Calu3 (cell line): ENCODE data around the gene BCL7A. TPM values are rescaled to one million over a fixed set of nuclear protein-coding genes. Genes with fewer than 3 reads are reported as not detected.

Experiments used
- BruUV-seq: library from RNA; stranded (reverse); fragments of 400-500 nt; replicated peaks from 2 replicates; lab custom pipeline; 2021; lab: Mats Ljungman, UMichigan
- CTCF ChIA-PET: fragments of 300-600 bp; sonication (Branson Sonifier 250); formaldehyde crosslinking; loops from one replicate; lab custom pipeline; 2022; ENCODE audit warnings: antibody characterized with exemption; lab: Charles Lee
- DNase-seq: peaks from one replicate; pipeline ENCODE4 v3.0.0; 2022
- H3K27ac Mint-ChIP-seq: one replicate; pipeline ENCODE4 v1.8.0; 2022; ENCODE audit warnings: mixed read lengths; ENCODE audit not compliant: unreplicated experiment
- H3K27me3 Mint-ChIP-seq: one replicate; pipeline ENCODE4 v1.8.0; 2022; ENCODE audit warnings: mixed read lengths; ENCODE audit not compliant: unreplicated experiment
- H3K36me3 Mint-ChIP-seq: one replicate; pipeline ENCODE4 v1.8.0; 2022; ENCODE audit warnings: mild to moderate bottlenecking, moderate library complexity, mixed read lengths; ENCODE audit not compliant: insufficient read depth, unreplicated experiment
- H3K4me1 Mint-ChIP-seq: one replicate; pipeline ENCODE4 v1.8.0; 2022; ENCODE audit warnings: mild to moderate bottlenecking, low read depth, mixed read lengths; ENCODE audit not compliant: unreplicated experiment
- H3K4me3 Mint-ChIP-seq: one replicate; pipeline ENCODE4 v1.8.0; 2022; ENCODE audit warnings: mild to moderate bottlenecking, low read depth, moderate library complexity, mixed read lengths; ENCODE audit not compliant: unreplicated experiment
- H3K9me3 Mint-ChIP-seq: one replicate; pipeline ENCODE4 v1.8.0; 2022; ENCODE audit warnings: low read depth, mixed read lengths; ENCODE audit not compliant: unreplicated experiment
- intact Hi-C: fragments of 100-400 bp; cut with micrococcal nuclease; formaldehyde crosslinking; loops from one replicate; pipeline ENCODE4 v1.10.0; 2022; ENCODE audit not compliant: unreplicated experiment
- total RNA-seq: library from RNA; stranded (reverse); gene quantifications from 2 replicates; pipeline ENCODE4 v1.2.3, GENCODE V29; 2022
- TF ChIP-seq, protein P1 (sequence below): fragments of 200-600 bp; IDR thresholded peaks from one replicate; pipeline ENCODE4 v1.8.0; 2022; ENCODE audit warnings: antibody characterized with exemption; ENCODE audit not compliant: unreplicated experiment

The BCL7A gene
- total RNA-seq, 1 experiment from 2014 or later: 21.0 TPM

DNA sequence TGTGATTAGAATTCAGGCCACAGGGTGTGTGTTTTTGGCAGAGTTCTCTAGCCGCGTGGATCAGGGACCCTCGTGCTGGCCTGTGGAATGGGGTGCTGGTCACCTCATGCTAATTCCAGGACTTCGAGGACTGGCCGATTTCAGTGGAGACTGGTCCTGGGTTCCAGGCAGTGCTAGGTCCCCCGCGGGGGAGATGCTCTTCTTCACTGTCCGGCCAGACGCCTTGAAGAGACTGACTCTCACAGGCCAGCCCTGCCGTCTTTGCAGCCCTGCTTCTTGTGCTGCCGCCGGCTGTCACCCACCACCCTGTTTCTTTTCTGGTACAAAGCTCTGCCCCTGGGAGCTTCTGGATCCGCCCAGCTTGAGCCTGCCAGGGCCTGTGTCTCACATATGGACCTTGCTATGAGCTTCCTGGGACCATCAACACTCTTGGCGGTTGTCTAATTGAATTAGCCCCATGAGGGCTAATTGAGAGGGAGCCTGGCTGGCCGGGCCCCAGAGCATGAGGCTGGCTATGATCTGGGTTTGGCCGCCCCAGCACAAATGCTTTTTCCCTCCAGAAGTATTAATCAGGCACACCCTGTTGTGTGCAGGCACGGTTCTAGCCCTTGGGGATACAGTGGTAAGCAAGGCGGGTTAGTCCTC, 65.1 kb downstream of the BCL7A start:
- H3K9me3 Mint-ChIP-seq: no peaks in the 10 kb centered on the region
- H3K4me3 Mint-ChIP-seq: no peak overlapping the region
- TF ChIP-seq, protein P1, sequence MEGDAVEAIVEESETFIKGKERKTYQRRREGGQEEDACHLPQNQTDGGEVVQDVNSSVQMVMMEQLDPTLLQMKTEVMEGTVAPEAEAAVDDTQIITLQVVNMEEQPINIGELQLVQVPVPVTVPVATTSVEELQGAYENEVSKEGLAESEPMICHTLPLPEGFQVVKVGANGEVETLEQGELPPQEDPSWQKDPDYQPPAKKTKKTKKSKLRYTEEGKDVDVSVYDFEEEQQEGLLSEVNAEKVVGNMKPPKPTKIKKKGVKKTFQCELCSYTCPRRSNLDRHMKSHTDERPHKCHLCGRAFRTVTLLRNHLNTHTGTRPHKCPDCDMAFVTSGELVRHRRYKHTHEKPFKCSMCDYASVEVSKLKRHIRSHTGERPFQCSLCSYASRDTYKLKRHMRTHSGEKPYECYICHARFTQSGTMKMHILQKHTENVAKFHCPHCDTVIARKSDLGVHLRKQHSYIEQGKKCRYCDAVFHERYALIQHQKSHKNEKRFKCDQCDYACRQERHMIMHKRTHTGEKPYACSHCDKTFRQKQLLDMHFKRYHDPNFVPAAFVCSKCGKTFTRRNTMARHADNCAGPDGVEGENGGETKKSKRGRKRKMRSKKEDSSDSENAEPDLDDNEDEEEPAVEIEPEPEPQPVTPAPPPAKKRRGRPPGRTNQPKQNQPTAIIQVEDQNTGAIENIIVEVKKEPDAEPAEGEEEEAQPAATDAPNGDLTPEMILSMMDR: no peak
- intact Hi-C loops: no loop called here
- no peaks in the 10 kb centered on the region for H3K27me3 Mint-ChIP-seq
- no peak overlapping the region for H3K27ac Mint-ChIP-seq
- DNase-seq: no peak
- peaks cover 13% of the 10 kb centered on the region for H3K36me3 Mint-ChIP-seq
- no TSS peak for BruUV-seq
- peaks cover 10% of the 10 kb centered on the region for H3K4me1 Mint-ChIP-seq
- CTCF ChIA-PET: interaction anchor here (0.6 to 1.9 kb wide), 2 partner anchors 11 to 1196 kb away, joined by 3 to 5 read pairs; no protein-coding TSS in a partner anchor

DNA sequence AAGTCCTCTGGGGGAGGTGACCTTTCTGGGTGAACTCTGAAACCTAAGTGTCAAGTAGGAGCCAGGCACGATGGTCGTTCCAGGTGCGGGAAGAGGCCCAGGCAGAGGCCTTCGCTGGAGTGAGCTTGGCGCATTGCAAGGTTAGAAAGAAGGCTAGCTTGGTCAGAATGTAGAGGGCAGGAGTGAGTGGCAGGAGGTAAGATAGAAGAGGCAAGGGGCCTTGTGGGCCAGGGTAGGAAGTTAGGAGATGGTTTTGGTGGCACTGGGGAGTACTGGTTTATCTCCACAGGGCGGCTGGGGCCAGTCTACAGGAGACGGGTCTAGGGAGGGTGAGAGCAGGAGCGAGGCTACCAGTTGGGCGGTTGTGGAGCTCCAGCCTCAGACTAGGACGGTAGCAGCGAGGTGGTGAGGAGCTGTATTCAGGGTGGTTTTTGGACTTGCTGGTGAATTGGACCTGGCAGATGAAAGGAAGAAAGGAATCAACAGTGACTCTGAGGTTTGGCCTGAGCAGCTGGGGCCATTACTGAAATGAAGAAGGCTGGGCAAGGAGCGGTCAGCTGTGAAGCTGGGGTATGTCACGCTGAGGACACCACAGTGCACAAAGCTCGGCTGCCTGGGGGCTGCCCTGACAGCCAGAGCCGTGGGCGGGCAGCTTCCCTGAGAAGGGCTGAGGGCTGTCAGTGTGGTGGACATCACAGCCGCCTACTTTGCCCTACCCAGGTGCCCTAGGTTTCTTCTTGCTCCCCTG, 65.9 kb downstream of the BCL7A start:
- Mint-ChIP-seq H3K27me3 (no peaks in the 10 kb centered on the region), H3K4me3 (no peak overlapping the region), H3K36me3 (peaks cover 8% of the 10 kb centered on the region), H3K4me1 (peaks cover 2% of the 10 kb centered on the region), H3K9me3 (no peaks in the 10 kb centered on the region), H3K27ac (no peak overlapping the region)
- no peak for DNase-seq
- no TSS peak for BruUV-seq
- TF ChIP-seq, protein P1: no peak
- CTCF ChIA-PET: interaction anchor here (0.6 to 1.9 kb wide), 2 partner anchors 10 to 1195 kb away, joined by 3 to 5 read pairs; no protein-coding TSS in a partner anchor
- intact Hi-C loops: no loop called here

DNA sequence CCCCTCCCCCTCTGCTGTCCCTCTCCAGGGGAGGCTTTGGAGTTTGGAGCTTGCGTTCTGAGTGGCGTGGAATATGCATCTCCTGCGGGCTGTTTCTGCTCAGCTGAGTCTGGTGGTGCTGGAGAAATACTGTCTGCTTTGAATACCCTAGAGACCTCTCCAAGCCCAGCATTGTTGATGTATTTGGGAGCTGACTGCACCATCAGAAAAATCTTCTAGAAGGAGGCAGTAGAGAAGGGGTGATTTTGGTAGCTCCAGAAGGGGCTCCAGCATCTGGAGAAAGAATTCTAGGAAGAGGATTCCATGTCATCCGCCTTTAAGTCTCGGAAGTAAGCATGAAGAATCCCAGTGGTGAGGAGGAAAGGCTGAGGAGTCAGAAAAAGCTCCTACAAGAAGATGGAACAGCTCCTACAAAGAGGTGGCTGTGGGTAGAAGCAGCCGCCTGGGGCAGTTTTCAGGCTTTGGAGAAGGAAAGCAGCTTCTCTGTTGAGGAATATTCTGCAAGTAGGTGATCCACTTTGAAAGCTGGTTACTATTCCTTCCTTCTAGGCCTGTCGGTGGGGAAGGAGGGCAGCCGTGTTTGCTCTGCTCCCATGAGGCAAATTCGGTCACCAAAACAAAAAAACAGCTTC, 66.6 kb downstream of the BCL7A start:
- Mint-ChIP-seq H3K27ac (no peak overlapping the region), H3K4me3 (no peak overlapping the region), H3K9me3 (no peaks in the 10 kb centered on the region), H3K36me3 (peaks cover 8% of the 10 kb centered on the region), H3K27me3 (no peaks in the 10 kb centered on the region), H3K4me1 (no peaks in the 10 kb centered on the region)
- DNase-seq: no peak
- CTCF ChIA-PET: interaction anchor here (1.4 to 1.9 kb wide), 3 partner anchors 10 kb away, joined by 5 to 10 read pairs (median 8); partner anchors contain the start of gene MLXIP
- intact Hi-C loops: no loop called here
- TF ChIP-seq, protein P1: no peak
- no TSS peak for BruUV-seq

DNA sequence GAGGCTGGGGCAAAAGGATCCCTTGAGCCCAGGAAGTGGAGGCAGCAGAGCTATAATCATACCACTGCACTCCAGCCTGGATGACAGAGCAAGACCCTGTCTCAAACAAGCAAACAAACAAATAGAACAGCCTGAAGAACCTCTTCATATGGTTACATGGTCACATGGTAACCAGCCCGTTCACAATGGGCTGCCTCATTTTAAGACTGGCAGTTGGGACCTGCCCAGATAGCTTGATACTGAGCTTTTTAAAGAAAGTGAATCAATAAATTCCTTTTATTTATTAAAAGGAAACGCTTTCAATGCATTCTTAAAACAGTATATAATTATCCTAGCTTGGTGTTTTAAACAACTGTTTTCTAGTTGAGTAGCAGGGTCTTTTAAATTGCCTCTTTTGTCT, 67.4 kb downstream of the BCL7A start:
- Mint-ChIP-seq H3K4me3 (no peak overlapping the region), H3K9me3 (no peaks in the 10 kb centered on the region), H3K27ac (no peak overlapping the region), H3K4me1 (no peaks in the 10 kb centered on the region), H3K27me3 (no peaks in the 10 kb centered on the region), H3K36me3 (peaks cover under 1% of the 10 kb centered on the region)
- no TSS peak for BruUV-seq
- TF ChIP-seq, protein P1: no peak
- CTCF ChIA-PET: interaction anchor here (1.4 to 1.6 kb wide), 2 partner anchors 9 to 11 kb away, joined by 8 to 10 read pairs; partner anchors contain the start of gene MLXIP
- DNase-seq: no peak
- intact Hi-C loops: no loop called here
